HCT116 (cell line): Measurements from ENCODE around the gene DHRS9. TPM values are rescaled to one million over a fixed set of nuclear protein-coding genes. Genes with fewer than 3 reads are reported as not detected.

Experiments
- ATAC-seq: fragments of 200-7000 bp; cut with Tn5 transposase; 2 replicates; pipeline ENCODE4 v1.9.1; 2020; ENCODE audit warnings: mild to moderate bottlenecking, moderate library complexity
- BruUV-seq: library from RNA; stranded (reverse); fragments of 400-500 nt; replicated peaks from 2 replicates; lab custom pipeline; 2021; lab: Mats Ljungman, UMichigan
- CTCF ChIA-PET: fragments of 300-600 bp; sonication (Branson Sonifier 250); formaldehyde crosslinking; loops from one replicate; lab custom pipeline; 2021; ENCODE audit warnings: antibody characterized with exemption; lab: Charles Lee
- POLR2A ChIA-PET: fragments of 300-600, 350-600 bp; sonication (Branson Sonifier 250); formaldehyde crosslinking; loops from one replicate; lab custom pipeline; 2021; ENCODE audit warnings: antibody characterized with exemption; lab: Charles Lee
- RAD21 ChIA-PET, 2 experiments: fragments of 300-600 bp; sonication (Branson Sonifier 250); formaldehyde crosslinking; loops; one replicate each; lab custom pipeline; 2023; ENCODE audit warnings: low total read pairs in 2 of 2; ENCODE audit not compliant: uncharacterized antibody in 2 of 2, unreplicated experiment in 2 of 2, low non-redundant PET in 1 of 2; lab: Charles Lee
- DNase-seq: peaks from one replicate; pipeline ENCODE4 v3.0.0-alpha.2; 2010; ENCODE audit warnings: low read depth, low spot score
- H2AFZ ChIP-seq: fragments of 200-600 bp; shearing (Covaris generic), sonication (generic); 2 replicates; pipeline ENCODE4 v1.6.1; 2017; ENCODE audit warnings: low read depth, mixed run types, mixed read lengths, antibody characterized with exemption, low read length; ENCODE audit not compliant: poor library complexity, severe bottlenecking
- H3K27ac ChIP-seq: 2 replicates; pipeline ENCODE4 v1.5.1; 2012; ENCODE audit warnings: low read depth, low read length
- H3K27me3 ChIP-seq: fragments of 200-600 bp; sonication (generic); 2 replicates; pipeline ENCODE4 v1.6.1; 2016; ENCODE audit warnings: mixed run types, low read length, mixed read lengths; ENCODE audit not compliant: insufficient read depth
- H3K36me3 ChIP-seq, 2 experiments: fragments of 200-500 bp in 1 of 2; fragments of 200-600 bp in 1 of 2; sonication (Bioruptor generic) in 1 of 2; sonication (generic) in 1 of 2; 2 replicates each; pipeline versions ENCODE4 v1.5.1 to v1.6.1; 2014 to 2016; ENCODE audit warnings: low read length in 2 of 2, inconsistent platforms in 1 of 2, mixed read lengths in 1 of 2, mixed run types in 1 of 2; ENCODE audit not compliant: insufficient read depth in 2 of 2, control insufficient read depth in 1 of 2
- H3K4me1 ChIP-seq, 2 experiments: fragments of 200-600 bp in 1 of 2; sonication (generic) in 1 of 2; 2 replicates each; pipeline versions ENCODE4 v1.5.1 to v1.6.1; 2012 to 2017; ENCODE audit warnings: low read length in 2 of 2, inconsistent platforms in 1 of 2, mild to moderate bottlenecking in 1 of 2, mixed read lengths in 1 of 2, mixed run types in 1 of 2, moderate library complexity in 1 of 2; ENCODE audit not compliant: insufficient read depth in 2 of 2, control insufficient read depth in 1 of 2
- H3K4me2 ChIP-seq: fragments of 200-600 bp; sonication (generic); 2 replicates; pipeline ENCODE4 v1.6.1; 2017; ENCODE audit warnings: mixed run types, low read length, mixed read lengths
- H3K4me3 ChIP-seq, 2 experiments: fragments of 200-600 bp in 1 of 2; sonication (generic) in 1 of 2; replicated peaks in 1 of 2; 2 replicates each; pipeline ENCODE4 v1.5.1; 2011 to 2016; ENCODE audit warnings: low read length in 2 of 2, control low read depth in 1 of 2, low read depth in 1 of 2, mild to moderate bottlenecking in 1 of 2, mixed read lengths in 1 of 2, mixed run types in 1 of 2
- H3K79me2 ChIP-seq: fragments of 200-600 bp; sonication (generic); 2 replicates; pipeline ENCODE4 v1.6.1; 2017; ENCODE audit warnings: mild to moderate bottlenecking, mixed run types, low read length, moderate library complexity, mixed read lengths; ENCODE audit not compliant: insufficient read depth
- H3K9ac ChIP-seq: fragments of 200-600 bp; sonication (generic); 2 replicates; pipeline ENCODE4 v1.6.1; 2016; ENCODE audit warnings: low read length, mixed read lengths
- H3K9me2 ChIP-seq: fragments of 200-600 bp; sonication (generic), shearing (Covaris generic); 2 replicates; pipeline ENCODE4 v1.6.1; 2017; ENCODE audit warnings: mixed run types, mild to moderate bottlenecking, moderate library complexity; ENCODE audit not compliant: insufficient read depth
- H3K9me3 ChIP-seq, 2 experiments: fragments of 200-500 bp in 1 of 2; fragments of 200-600 bp in 1 of 2; sonication (Bioruptor generic) in 1 of 2; sonication (generic) in 1 of 2; 2 replicates each; pipeline ENCODE4 v1.6.1; 2014 to 2017; ENCODE audit warnings: low read length in 2 of 2, mixed read lengths in 2 of 2, inconsistent platforms in 1 of 2, low read depth in 1 of 2, mild to moderate bottlenecking in 1 of 2, mixed run types in 1 of 2, moderate library complexity in 1 of 2; ENCODE audit not compliant: control insufficient read depth in 1 of 2, insufficient read depth in 1 of 2
- H4K20me1 ChIP-seq: fragments of 200-600 bp; sonication (generic), shearing (Covaris generic); 2 replicates; pipeline ENCODE4 v1.6.1; 2017; ENCODE audit warnings: mixed run types, mild to moderate bottlenecking, moderate library complexity; ENCODE audit not compliant: insufficient read depth
- ATF3 ChIP-seq: IDR thresholded peaks from 2 replicates; pipeline ENCODE4 v1.6.1; 2012
- CTCF ChIP-seq, 3 experiments: fragments of 200-600 bp in 1 of 3; sonication (generic) in 1 of 3; IDR thresholded peaks in 2 of 3; conservative IDR thresholded peaks in 1 of 3; 2 replicates each; pipeline ENCODE4 v1.5.1; 2012 to 2017; ENCODE audit warnings: low read depth in 2 of 3, low read length in 2 of 3, antibody characterized with exemption in 1 of 3, borderline replicate concordance in 1 of 3, control low read depth in 1 of 3, mild to moderate bottlenecking in 1 of 3, mixed read lengths in 1 of 3, mixed run types in 1 of 3, moderate library complexity in 1 of 3; ENCODE audit not compliant: insufficient read depth in 1 of 3
- EGR1 ChIP-seq: IDR thresholded peaks from 2 replicates; pipeline ENCODE4 v1.6.1; 2012; ENCODE audit warnings: low read depth
- FOSL1 ChIP-seq: IDR thresholded peaks from 2 replicates; pipeline ENCODE4 v1.6.1; 2012; ENCODE audit warnings: low read depth
- JUND ChIP-seq: IDR thresholded peaks from 2 replicates; pipeline ENCODE4 v1.6.1; 2012
- POLR2AphosphoS5 ChIP-seq: IDR thresholded peaks from 2 replicates; pipeline ENCODE4 v1.6.1; 2011; ENCODE audit warnings: mild to moderate bottlenecking, low read depth, low read length, moderate library complexity
- SIN3A ChIP-seq: IDR thresholded peaks from 2 replicates; pipeline ENCODE4 v1.6.1; 2012; ENCODE audit warnings: low read depth
- SRF ChIP-seq: IDR thresholded peaks from 2 replicates; pipeline ENCODE4 v1.6.1; 2012; ENCODE audit warnings: low read depth
- YY1 ChIP-seq: IDR thresholded peaks from 2 replicates; pipeline ENCODE4 v1.6.1; 2011; ENCODE audit warnings: low read length, low read depth, moderate library complexity, mild to moderate bottlenecking; ENCODE audit not compliant: insufficient replicate concordance; ENCODE audit errors: extremely low read depth
- ZFX ChIP-seq: fragments of 450-650 bp; IDR thresholded peaks from 2 replicates; pipeline ENCODE4 v1.6.1; 2017
- ZNF274 ChIP-seq: fragments of 200-500 bp; sonication (Bioruptor generic); IDR thresholded peaks from 2 replicates; pipeline ENCODE4 v1.6.1; 2014; ENCODE audit warnings: mild to moderate bottlenecking, low read depth, low read length, inconsistent platforms
- intact Hi-C: fragments of 100-400 bp; cut with micrococcal nuclease; formaldehyde crosslinking; loops from 2 replicates; pipeline ENCODE4 v1.10.0; 2022
- total RNA-seq: library from RNA; stranded (reverse); gene quantifications from one replicate; pipeline ENCODE4 v1.2.1, GENCODE V29; 2021; ENCODE audit not compliant: unreplicated experiment

DHRS9 gene
- total RNA-seq, 1 experiment from 2014 or later, result 0.15 TPM

- RAD21 ChIA-PET, result no interaction called here
- Histone ChIP-seq H3K4me1 (peaks cover 0 to 5% of the 10 kb centered on the region in 2 experiments; a peak in 2 of 4 replicates), H3K9ac (no peak overlapping the region), H2AFZ (no peak overlapping the region), H3K9me3 (no peaks in the 10 kb centered on the region), H3K36me3 (no peaks in the 10 kb centered on the region), H3K4me3 (no peak overlapping the region), H3K79me2 (no peaks in the 10 kb centered on the region), H3K27ac (no peak overlapping the region), H3K4me2 (no peak overlapping the region), H4K20me1 (no peaks in the 10 kb centered on the region), H3K9me2 (no peaks in the 10 kb centered on the region), H3K27me3 (no peaks in the 10 kb centered on the region)
- no peak for TF ChIP-seq ZNF274
- no peak for TF ChIP-seq POLR2AphosphoS5
- TF ChIP-seq JUND, result no peak
- TF ChIP-seq ZFX, result no peak
- TF ChIP-seq SRF, result no peak
- no peak for TF ChIP-seq CTCF (IDR thresholded peaks at IDR 0.05 in 2 of 3, conservative IDR thresholded peaks at IDR 0.05 in 1 of 3; ENCODE audit: borderline replicate concordance in 1 of 3, insufficient read depth in 1 of 3, low read depth in 2 of 3, low read length in 2 of 3)
- TF ChIP-seq SIN3A, result no peak
- no peak for TF ChIP-seq ATF3
- TF ChIP-seq EGR1, result no peak
- no peak for TF ChIP-seq YY1
- TF ChIP-seq FOSL1, result no peak
- CTCF ChIA-PET, result no interaction called here
- intact Hi-C loops, result no loop called here
- DNase-seq (no peak), ATAC-seq (no peak)
- POLR2A ChIA-PET, result no interaction called here
- BruUV-seq, result no TSS peak
These were observed 46.2 kb upstream of the DHRS9 start for GRCh38 chr2:169023161-169023560.
